Urothelium cell line (cell line): ENCODE data around the gene HOXB1.
A peak's percentile ranks its signal among the peaks of the same experiment; 100 is the strongest.

Source experiments
- DNase-seq: peaks from one replicate; pipeline ENCODE4 v3.0.0; 2011; ENCODE audit warnings: low spot score, mixed read lengths
- FAIRE-seq: peaks from 2 replicates; lab custom pipeline; 2011; peaks lifted over from hg19 to GRCh38; lab: Jason Lieb, UNC

The HOXB1 gene

GRCh38 chr17:48567646-48568354 is 37.0 kb upstream of the HOXB1 start:
- FAIRE-seq (no peak), DNase-seq (no peak)

- no peak for FAIRE-seq
- DNase-seq: no peak
These were observed 36.4 kb upstream of the HOXB1 start for GRCh38 chr17:48567209-48567608.

GRCh38 chr17:48566717-48567116 is 35.9 kb upstream of the HOXB1 start:
- FAIRE-seq: no peak

DNA sequence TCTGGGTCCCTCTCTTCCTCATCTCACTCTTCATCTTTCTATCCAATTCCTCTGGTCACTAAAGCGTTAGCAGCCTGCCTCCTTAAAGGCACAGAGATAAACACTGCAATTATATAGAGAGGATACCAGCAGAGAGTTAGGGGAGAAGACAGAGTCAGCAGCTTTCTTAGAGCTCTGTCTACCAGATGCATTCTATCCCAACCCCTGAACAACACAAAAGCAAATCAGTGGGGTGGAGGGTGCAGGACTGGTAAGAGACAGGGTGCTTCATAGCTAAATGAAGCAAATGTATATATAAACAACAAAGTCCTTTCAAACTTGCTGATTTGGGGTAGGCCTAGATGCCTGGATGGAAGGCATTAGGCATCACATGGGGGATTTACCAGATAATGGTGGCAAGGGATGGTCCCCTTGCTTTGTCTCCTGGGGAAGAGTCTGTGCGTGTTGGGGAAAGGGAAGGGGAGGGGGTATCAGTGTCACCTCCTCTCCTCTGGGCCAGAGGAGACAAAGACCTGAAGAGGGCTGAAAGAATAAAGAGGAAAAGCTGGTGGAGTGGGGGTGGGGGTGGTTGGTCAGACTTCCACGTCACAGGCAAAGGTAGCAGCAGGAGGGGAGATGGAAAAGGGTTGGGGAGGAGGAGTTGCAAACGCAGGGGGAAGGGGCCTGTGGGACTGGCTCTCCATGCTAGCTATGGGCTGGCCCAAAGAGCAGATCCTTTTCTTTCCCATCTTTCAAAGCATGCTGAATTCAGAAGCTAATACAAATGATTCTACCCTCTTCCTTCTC is 35.3 kb upstream of the HOXB1 start:
- FAIRE-seq (no peak), DNase-seq (no peak)

More at GRCh38 chr17:48566717-48567116, 35.9 kb upstream of the HOXB1 start:
- no peak for DNase-seq

- FAIRE-seq (no peak), DNase-seq (peak; percentile 27)
These were observed 34.3 kb upstream of the HOXB1 start for GRCh38 chr17:48565022-48565554.

- DNase-seq (peak; percentile 84), FAIRE-seq (no peak)
These were observed 33.6 kb upstream of the HOXB1 start for GRCh38 chr17:48564188-48565021.

DNA sequence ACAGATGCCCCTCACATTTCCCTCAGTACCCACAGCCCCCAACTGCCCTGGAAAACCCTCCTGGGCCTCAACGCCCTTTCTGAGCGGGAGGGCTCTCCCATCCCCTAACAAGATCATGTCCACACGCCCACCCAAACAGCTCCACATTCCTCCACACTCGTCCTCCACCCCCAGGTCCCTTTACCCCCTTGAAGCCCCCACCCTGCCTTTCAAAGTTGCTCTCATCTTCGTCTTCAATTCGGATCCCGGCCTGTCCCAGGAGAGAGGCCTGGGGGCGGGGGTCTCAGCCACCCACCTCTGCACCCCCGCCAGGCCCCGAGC is 33.0 kb upstream of the HOXB1 start:
- no peak for FAIRE-seq
- DNase-seq: no peak

DNA sequence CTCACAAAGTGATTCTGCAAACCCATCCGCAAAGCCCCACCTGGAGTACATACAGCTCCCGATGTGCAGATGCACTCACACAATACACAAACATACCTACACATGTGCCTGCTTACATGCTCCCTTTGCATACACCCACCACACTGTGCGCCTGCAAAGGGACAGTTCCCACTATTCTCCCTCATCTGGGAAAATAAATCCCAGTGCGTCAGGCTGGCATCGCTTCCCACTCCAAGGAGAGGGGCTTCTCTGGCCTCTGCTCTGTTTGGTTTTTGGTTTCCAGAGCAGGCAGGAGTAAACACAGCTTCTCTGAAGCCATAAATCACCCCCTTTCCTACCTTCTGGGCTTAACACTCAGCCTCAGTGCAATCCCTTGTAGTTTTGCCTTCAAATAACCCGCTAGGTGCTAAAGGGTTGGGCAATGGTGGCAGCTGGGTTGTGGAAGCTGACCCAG is 32.6 kb upstream of the HOXB1 start:
- peak; percentile 23 for DNase-seq
- peak; percentile 9 for FAIRE-seq

DNA sequence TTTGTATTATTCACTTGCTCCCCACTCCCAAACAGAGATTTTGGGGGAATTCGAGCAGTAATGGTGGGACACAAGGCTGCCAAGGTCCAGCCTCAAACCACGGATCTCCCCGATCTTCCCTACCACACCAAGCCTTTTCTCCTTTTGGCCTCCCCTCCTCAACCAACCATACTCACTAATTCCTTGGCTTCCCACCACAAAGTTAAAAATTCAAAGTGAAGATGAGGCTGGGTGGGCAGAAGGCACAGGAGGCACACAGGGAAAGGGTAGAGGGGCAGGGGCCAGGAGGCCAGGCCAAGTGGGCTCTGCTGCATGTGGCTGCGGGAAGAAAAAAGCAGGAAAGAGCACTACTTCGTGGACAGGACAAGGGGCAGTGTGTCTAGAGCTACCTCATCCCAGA is 32.1 kb upstream of the HOXB1 start:
- DNase-seq (peak; percentile 20), FAIRE-seq (no peak)

- FAIRE-seq (no peak), DNase-seq (peak; percentile 62)
These were observed 31.3 kb upstream of the HOXB1 start for GRCh38 chr17:48561884-48562810.

GRCh38 chr17:48559840-48560817 is 29.3 kb upstream of the HOXB1 start:
- DNase-seq: no peak
- FAIRE-seq: no peak

- DNase-seq (no peak), FAIRE-seq (no peak)
These were observed 28.5 kb upstream of the HOXB1 start for GRCh38 chr17:48559122-48559839.

DNA sequence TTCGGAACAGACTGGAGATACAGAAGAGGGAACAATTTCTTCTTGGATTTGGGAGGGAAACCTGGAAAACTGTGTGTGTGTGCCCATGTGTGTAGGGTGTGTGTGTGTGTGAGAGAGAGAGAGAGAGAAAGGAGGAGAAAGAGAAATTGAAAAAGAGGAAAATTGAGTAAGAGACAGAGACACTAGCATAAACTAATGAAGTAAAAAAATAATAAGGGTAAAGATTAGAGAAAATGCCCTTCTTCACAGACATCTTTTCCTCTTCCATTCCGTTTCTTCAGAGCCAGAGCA is 28.0 kb upstream of the HOXB1 start:
- FAIRE-seq (no peak), DNase-seq (no peak)

DNA sequence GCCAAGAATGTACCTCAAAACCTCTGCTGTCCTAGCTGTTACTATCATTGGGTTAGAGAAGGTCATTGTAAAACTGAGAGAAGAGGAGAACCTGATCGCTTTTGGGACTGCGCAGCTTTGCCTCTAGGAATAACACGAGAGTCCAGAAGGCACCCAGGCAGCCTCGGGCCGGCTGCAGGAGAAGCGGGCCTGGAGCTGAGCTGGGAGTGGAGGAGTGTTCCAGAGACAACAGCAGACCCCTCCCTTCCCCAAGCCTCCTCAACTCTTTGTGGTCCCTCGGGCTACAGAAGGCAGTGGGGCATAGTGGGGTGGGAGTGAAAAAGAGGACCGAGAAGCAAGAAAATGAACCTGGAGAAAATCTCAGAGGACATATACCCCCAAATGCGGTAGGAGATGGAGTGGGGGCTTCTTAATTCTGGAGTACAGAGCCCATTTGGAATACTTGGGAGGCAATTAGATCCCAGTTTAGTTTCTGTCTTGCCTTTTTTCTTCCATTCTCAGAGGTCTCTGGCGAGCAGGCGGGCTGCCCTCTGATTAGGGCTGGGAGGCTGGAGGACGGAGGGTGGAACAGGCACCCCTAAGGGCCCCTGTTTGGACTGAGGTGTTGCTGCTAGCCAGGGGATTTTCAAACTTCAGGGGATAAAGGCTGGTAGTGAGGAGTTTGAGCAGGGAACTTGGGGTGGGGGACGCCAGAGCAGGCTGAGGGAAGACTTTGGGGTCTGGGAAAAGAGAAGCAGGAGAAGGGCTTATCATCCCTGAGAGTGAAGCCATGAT is 27.4 kb upstream of the HOXB1 start:
- FAIRE-seq (no peak), DNase-seq (no peak)

DNA sequence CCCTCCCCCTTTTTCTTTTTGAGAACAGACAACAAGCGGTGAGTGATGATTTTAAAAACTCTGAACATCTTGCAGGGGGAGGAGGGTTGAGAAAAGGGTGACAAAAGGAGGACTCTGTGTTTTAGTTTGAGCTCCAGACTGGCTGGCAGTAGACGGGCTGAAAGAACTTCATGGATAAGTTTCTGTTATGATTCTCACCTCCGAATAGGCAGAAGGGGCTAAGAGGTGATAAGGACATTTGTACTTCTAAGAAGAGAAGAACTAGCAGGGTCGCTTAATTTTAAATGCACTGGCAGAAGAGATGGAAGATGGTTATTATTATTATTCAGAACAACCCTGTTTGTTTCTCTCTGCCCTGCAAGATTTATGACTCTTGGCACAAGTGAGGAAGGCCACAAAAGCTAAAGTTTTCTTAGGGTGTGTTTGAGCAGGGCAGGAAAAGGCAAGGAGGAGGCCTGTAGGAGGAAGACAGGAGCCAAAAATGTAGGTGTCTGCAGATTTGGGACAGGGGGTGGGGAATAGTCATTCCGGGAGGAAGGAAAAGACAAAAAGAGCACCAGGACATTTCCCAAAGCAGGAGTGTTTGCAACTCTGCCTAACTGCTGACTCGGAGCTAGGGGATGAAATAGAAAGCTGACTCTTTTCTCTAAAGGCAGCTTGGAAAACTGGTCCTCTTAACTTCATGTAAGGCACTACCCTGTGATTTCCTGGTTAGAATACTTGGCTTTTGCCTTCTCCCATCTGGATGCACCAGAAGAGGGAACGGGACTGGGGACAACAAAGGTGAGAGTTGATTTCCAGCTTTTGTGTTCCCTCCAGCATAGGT is 26.0 kb upstream of the HOXB1 start:
- FAIRE-seq (no peak), DNase-seq (no peak)

DNA sequence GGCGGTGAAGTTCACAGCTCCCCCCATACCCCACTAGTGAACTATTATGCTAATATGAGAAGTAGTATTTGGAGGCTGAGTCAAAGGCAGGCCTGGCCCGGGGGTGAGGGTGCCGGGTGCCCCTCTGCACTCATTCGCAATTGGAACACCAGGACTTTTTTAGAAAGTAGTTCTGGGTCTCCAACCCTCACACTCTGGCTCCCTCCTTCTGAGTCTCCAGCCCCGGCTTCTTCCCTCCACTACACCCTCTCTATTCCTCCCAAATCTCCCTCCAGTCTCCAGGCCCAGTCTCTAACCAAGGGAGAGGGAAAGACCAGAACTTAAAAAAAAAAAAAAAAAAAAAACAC is 25.4 kb upstream of the HOXB1 start:
- FAIRE-seq (no peak), DNase-seq (no peak)
